Fibroblast of peridontal ligament (primary cell): ENCODE data around the gene LUC7L3.
"Not testable (repeated sequence)": the region's sequence is repeated elsewhere in the genome, so short reads cannot be mapped to it uniquely, and the experiment has no call there.

Source experiments
- DNase-seq: peaks from one replicate; pipeline ENCODE4 v3.0.0-alpha.2; 2010; ENCODE audit errors: extremely low read depth

LUC7L3 gene

GRCh38 chr17:50719144-50719923 lies at the start of gene LUC7L3:
Gene LUC7L3, plus strand, starts transcription at chr17:50719603. Its CDS starts 130 bp downstream, at chr17:50719733.
- peak; percentile 91 for DNase-seq

- DNase-seq: no peak
Observed at GRCh38 chr17:50672071-50672470, 47.3 kb upstream of the LUC7L3 start.

GRCh38 chr17:50672831-50673551 lies 46.4 kb upstream of the LUC7L3 start:
- no peak for DNase-seq

GRCh38 chr17:50675190-50675589 lies 44.2 kb upstream of the LUC7L3 start:
- no peak for DNase-seq

GRCh38 chr17:50675627-50676026 lies 43.8 kb upstream of the LUC7L3 start:
- no peak for DNase-seq

- no peak for DNase-seq
Observed at GRCh38 chr17:50676065-50676975, 43.1 kb upstream of the LUC7L3 start.

GRCh38 chr17:50677851-50678375 lies 41.5 kb upstream of the LUC7L3 start:
- DNase-seq: no peak

- no peak for DNase-seq
Observed at GRCh38 chr17:50679008-50679544, 40.3 kb upstream of the LUC7L3 start.

GRCh38 chr17:50680126-50680525 lies 39.3 kb upstream of the LUC7L3 start:
- DNase-seq: no peak

GRCh38 chr17:50680543-50681262 lies 38.7 kb upstream of the LUC7L3 start:
- not testable (repeated sequence) for DNase-seq

GRCh38 chr17:50681263-50682200 lies 37.9 kb upstream of the LUC7L3 start:
- peak; percentile 85 for DNase-seq

GRCh38 chr17:50682441-50682840 lies 37.0 kb upstream of the LUC7L3 start:
- DNase-seq: no peak

- no peak for DNase-seq
Observed at GRCh38 chr17:50682938-50683337, 36.5 kb upstream of the LUC7L3 start.

GRCh38 chr17:50683434-50684287 lies 35.7 kb upstream of the LUC7L3 start:
- no peak for DNase-seq

- no peak for DNase-seq
Observed at GRCh38 chr17:50684288-50684611, 35.2 kb upstream of the LUC7L3 start.

GRCh38 chr17:50684612-50685333 lies 34.6 kb upstream of the LUC7L3 start:
- no peak for DNase-seq

- no peak for DNase-seq
Observed at GRCh38 chr17:50685334-50685665, 34.1 kb upstream of the LUC7L3 start.

- DNase-seq: no peak
Observed at GRCh38 chr17:50685691-50686493, 33.5 kb upstream of the LUC7L3 start.
